Iris pigment epithelial cell (primary cell): ENCODE data around the gene NCBP2L.
A peak's percentile ranks its signal among the peaks of the same experiment; 100 is the strongest.

Experiments
- DNase-seq: peaks from one replicate; pipeline ENCODE4 v3.0.0-alpha.2; 2011; ENCODE audit warnings: low read depth

The NCBP2L gene

GRCh38 chrX:107752714-107753113, 24.8 kb upstream of the NCBP2L start:
- DNase-seq, result no peak

- DNase-seq, result no peak
These were observed 24.3 kb upstream of the NCBP2L start for GRCh38 chrX:107753187-107753586.

- no peak for DNase-seq
These were observed 21.8 kb upstream of the NCBP2L start for GRCh38 chrX:107755721-107756120.

- no peak for DNase-seq
These were observed 19.2 kb upstream of the NCBP2L start for GRCh38 chrX:107758231-107758766.

- DNase-seq, result no peak
These were observed 17.0 kb upstream of the NCBP2L start for GRCh38 chrX:107760304-107761077.

GRCh38 chrX:107763647-107764046, 13.9 kb upstream of the NCBP2L start:
- DNase-seq, result no peak

GRCh38 chrX:107764845-107765608, 12.5 kb upstream of the NCBP2L start:
- no peak for DNase-seq

GRCh38 chrX:107766470-107767150, 10.9 kb upstream of the NCBP2L start:
- peak; percentile 52 for DNase-seq

GRCh38 chrX:107768051-107768450, 9.5 kb upstream of the NCBP2L start:
- DNase-seq, result no peak

- no peak for DNase-seq
These were observed 7.8 kb upstream of the NCBP2L start for GRCh38 chrX:107769581-107770317.

- no peak for DNase-seq
These were observed 4.3 kb upstream of the NCBP2L start for GRCh38 chrX:107773206-107773605.

- no peak for DNase-seq
These were observed 3.6 kb upstream of the NCBP2L start for GRCh38 chrX:107773906-107774435.

- DNase-seq, result no peak
These were observed 2.4 kb upstream of the NCBP2L start for GRCh38 chrX:107775000-107775733.

GRCh38 chrX:107775734-107776511, 1.6 kb upstream of the NCBP2L start, which contains the start of gene TSC22D3:
TSC22D3 (minus strand) TSS chrX:107775787; CDS start chrX:107775419, 368 bp downstream.
- DNase-seq, result peak; percentile 66

- DNase-seq, result peak; percentile 91
These were observed 641 bp upstream of the NCBP2L start for GRCh38 chrX:107776649-107777535.

- DNase-seq, result no peak
These were observed 3.0 kb downstream of the NCBP2L start for GRCh38 chrX:107780525-107780924.

GRCh38 chrX:107787827-107788226, 10.3 kb downstream of the NCBP2L start:
- DNase-seq, result peak; percentile 14

GRCh38 chrX:107804427-107804826, 26.9 kb downstream of the NCBP2L start:
- no peak for DNase-seq

- DNase-seq, result no peak
These were observed 27.6 kb downstream of the NCBP2L start for GRCh38 chrX:107805179-107805578.
